Ishikawa (cell line): ENCODE measurements around the gene BIN2.

Experiments used
- EGR1 ChIP-seq: IDR thresholded peaks from 2 replicates; pipeline ENCODE4 v1.6.1; 2012
- EP300 ChIP-seq: IDR thresholded peaks from 2 replicates; pipeline ENCODE4 v1.6.1; 2012; ENCODE audit warnings: borderline replicate concordance
- MAX ChIP-seq: IDR thresholded peaks from 2 replicates; pipeline ENCODE4 v1.6.1; 2012
- NFIC ChIP-seq: IDR thresholded peaks from 2 replicates; pipeline ENCODE4 v1.6.1; 2012
- REST ChIP-seq: IDR thresholded peaks from 2 replicates; pipeline ENCODE4 v1.6.1; 2012; ENCODE audit warnings: low read depth, mild to moderate bottlenecking
- TAF1 ChIP-seq: IDR thresholded peaks from 2 replicates; pipeline ENCODE4 v1.6.1; 2012; ENCODE audit warnings: low read depth, mild to moderate bottlenecking
- YY1 ChIP-seq: IDR thresholded peaks from 2 replicates; pipeline ENCODE4 v1.6.1; 2012; ENCODE audit warnings: low read depth

DNA sequence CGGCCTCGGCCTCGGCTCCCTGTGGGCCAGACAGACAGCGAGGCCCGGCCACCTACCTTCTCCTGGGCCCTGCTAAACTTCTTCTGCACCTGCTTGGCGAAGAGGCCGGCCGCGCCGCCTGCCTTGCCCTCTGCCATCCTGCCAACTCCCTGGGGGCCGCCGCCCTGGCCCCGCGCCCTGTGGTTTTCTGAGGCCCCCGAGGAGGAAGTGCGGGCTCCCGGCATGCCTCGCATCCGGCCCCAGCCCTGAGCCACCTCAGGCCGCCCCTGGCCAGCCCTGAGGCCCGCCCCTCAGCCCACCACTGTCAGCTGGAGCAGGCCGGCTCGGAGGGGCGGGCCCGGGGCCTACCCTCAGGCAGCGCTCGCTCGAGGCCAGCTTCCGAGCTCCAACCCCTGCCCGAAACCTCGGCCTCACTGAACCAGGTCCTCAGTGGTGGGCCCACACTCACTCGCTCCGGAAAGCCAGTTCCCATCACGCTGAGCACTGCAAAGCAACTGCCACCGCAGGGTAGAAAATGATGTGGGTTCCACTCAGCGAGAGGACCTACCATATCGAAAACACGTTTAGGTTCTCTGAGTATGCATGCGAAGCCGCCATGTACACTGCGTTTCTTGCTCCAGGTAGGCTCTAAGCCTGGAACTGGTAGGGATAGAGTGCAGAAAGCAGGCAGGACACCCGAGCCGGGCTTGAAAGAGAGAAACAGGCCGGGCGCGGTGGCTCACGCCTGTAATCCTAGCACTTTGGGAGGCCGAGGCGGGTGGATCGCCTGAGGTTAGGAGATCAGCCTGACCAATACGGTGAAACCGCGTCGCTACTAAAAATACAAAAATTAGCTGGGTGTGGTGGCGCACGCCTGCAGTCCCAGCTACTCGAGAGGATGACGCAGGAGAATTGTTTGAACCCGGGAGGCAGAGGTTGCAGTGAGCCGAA lies at the start of gene BIN2:
- TF ChIP-seq EP300: no peak
- TF ChIP-seq NFIC: no peak
- no peak for TF ChIP-seq EGR1
- TF ChIP-seq TAF1: no peak
- no peak for TF ChIP-seq MAX
- TF ChIP-seq REST: no peak
- TF ChIP-seq YY1: no peak
